AG04449 (cell line): ENCODE data around the gene PDCD5.

ENCODE experiments used
- CTCF ChIA-PET: fragments of 350-600 bp; formaldehyde crosslinking; extraction: SDS; loops from one replicate; lab custom pipeline; 2021; ENCODE audit warnings: antibody characterized with exemption; lab: Yijun Ruan, JAX
- POLR2A ChIA-PET: fragments of 400-600, 350-600 bp; formaldehyde crosslinking; extraction: SDS; loops from one replicate; lab custom pipeline; 2020; ENCODE audit warnings: antibody characterized with exemption, inconsistent platforms; lab: Yijun Ruan, JAX
- DNase-seq: peaks from one replicate; pipeline ENCODE4 v3.0.0-alpha.2; 2010; ENCODE audit warnings: low read depth, low spot score
- H3K4me3 ChIP-seq: 2 replicates; pipeline ENCODE4 v1.5.1; 2011; ENCODE audit warnings: low read depth, mild to moderate bottlenecking, control low read depth, low read length
- TF ChIP-seq, protein P1 (sequence below): IDR thresholded peaks from one replicate; pipeline ENCODE4 v1.5.1; 2011; ENCODE audit warnings: mild to moderate bottlenecking, moderate library complexity, low read length, control low read depth, inconsistent platforms; ENCODE audit not compliant: insufficient read depth; ENCODE audit errors: missing control alignments

PDCD5 gene

DNA sequence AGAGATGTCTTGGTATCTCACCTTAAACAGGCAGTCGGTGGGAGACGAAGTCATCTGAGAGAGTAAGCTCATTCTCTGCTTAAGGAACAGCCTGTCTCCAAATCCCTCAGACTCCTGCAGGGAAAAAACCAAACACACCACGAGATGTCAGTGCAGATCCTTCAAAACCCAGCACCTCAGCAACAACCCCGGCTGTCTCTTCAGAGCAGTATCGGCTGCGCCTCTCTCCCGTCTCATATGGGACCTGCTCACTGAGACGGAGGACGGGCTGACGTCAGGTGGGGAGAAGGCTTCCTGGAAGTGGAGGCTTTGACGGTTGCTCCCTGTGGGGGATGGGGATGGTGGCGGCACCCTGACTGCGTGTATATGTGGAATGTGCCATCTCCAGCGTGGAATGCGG is 50.4 kb downstream of the PDCD5 start:
- no peak overlapping the region for H3K4me3 ChIP-seq
- POLR2A ChIA-PET = no interaction called here
- CTCF ChIA-PET = no interaction called here
- no peak for DNase-seq
- TF ChIP-seq, protein P1, sequence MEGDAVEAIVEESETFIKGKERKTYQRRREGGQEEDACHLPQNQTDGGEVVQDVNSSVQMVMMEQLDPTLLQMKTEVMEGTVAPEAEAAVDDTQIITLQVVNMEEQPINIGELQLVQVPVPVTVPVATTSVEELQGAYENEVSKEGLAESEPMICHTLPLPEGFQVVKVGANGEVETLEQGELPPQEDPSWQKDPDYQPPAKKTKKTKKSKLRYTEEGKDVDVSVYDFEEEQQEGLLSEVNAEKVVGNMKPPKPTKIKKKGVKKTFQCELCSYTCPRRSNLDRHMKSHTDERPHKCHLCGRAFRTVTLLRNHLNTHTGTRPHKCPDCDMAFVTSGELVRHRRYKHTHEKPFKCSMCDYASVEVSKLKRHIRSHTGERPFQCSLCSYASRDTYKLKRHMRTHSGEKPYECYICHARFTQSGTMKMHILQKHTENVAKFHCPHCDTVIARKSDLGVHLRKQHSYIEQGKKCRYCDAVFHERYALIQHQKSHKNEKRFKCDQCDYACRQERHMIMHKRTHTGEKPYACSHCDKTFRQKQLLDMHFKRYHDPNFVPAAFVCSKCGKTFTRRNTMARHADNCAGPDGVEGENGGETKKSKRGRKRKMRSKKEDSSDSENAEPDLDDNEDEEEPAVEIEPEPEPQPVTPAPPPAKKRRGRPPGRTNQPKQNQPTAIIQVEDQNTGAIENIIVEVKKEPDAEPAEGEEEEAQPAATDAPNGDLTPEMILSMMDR = no peak
